Measurements from ENCODE around the gene JMJD1C. TPM values are rescaled to one million over a fixed set of nuclear protein-coding genes. Genes with fewer than 3 reads are reported as not detected.

JMJD1C gene
- total and polyA plus RNA-seq, 11 donors = 20.3 to 54.6 (median 34.1) TPM

GRCh38 chr10:63368365-63368764, 97.4 kb downstream of the JMJD1C start:
- DNase-seq = no peak
- 94 to 96% (median 96%) methylated on average over 4 of the region's 4 CpGs for WGBS, 4 donors
- intact Hi-C loops (cut with DNase I) = loop anchor here in 1 of 10 donors (10.0 kb wide), 1 partner anchor 346 kb away; no protein-coding TSS in a partner anchor

GRCh38 chr10:63366933-63367332, 98.8 kb downstream of the JMJD1C start:
- intact Hi-C loops (cut with DNase I) = loop anchor here in 1 of 10 donors (10.0 kb wide), 1 partner anchor 348 kb away; no protein-coding TSS in a partner anchor
- Histone ChIP-seq H3K36me3 (peaks cover 0 to 3% (median 0%) of the 10 kb centered on the region in 9 donors), H3K27me3 (no peaks in the 10 kb centered on the region), H3K4me1 (peaks cover 0 to 21% (median 0%) of the 10 kb centered on the region in 12 donors), H3K4me3 (no peak overlapping the region), H3K27ac (no peak overlapping the region), H3K9me3 (no peaks in the 10 kb centered on the region)
- DNase-seq (no peak), ATAC-seq (no peak)
- TF ChIP-seq CTCF (IDR thresholded peaks at IDR 0.05) = no peak
- no peak for TF ChIP-seq POLR2A (IDR thresholded peaks at IDR 0.05)
- 92 to 100% (median 100%) methylated on average over 1 of the region's 1 CpG for WGBS, 4 donors

More at GRCh38 chr10:63368365-63368764, 97.4 kb downstream of the JMJD1C start:
- Histone ChIP-seq H3K27ac (no peak overlapping the region), H3K36me3 (peaks cover 0 to 3% (median 0%) of the 10 kb centered on the region in 9 donors), H3K4me1 (peaks cover 0 to 20% (median 0%) of the 10 kb centered on the region in 12 donors), H3K9me3 (no peaks in the 10 kb centered on the region), H3K27me3 (no peaks in the 10 kb centered on the region), H3K4me3 (no peak overlapping the region)
- TF ChIP-seq CTCF (IDR thresholded peaks at IDR 0.05) (no peak), POLR2A (IDR thresholded peaks at IDR 0.05) (no peak)
- ATAC-seq = no peak

- intact Hi-C loops (cut with DNase I) = loop anchor here in 1 of 10 donors (10.0 kb wide), 1 partner anchor 349 kb away; no protein-coding TSS in a partner anchor
- H3K9me3 ChIP-seq = no peaks in the 10 kb centered on the region
- no peak for TF ChIP-seq CTCF (IDR thresholded peaks at IDR 0.05)
- no peak for TF ChIP-seq POLR2A (IDR thresholded peaks at IDR 0.05)
- H3K4me3 ChIP-seq = no peak overlapping the region
- 98 to 100% (median 100%) methylated on average over 2 of the region's 2 CpGs for WGBS, 4 donors
- no peak overlapping the region for H3K27ac ChIP-seq
- no peaks in the 10 kb centered on the region for H3K27me3 ChIP-seq
- peaks cover 0 to 25% (median 0%) of the 10 kb centered on the region in 12 donors for H3K4me1 ChIP-seq
- ATAC-seq = no peak
- H3K36me3 ChIP-seq = peaks cover 0 to 3% (median 0%) of the 10 kb centered on the region in 9 donors
- DNase-seq = no peak
Measured at GRCh38 chr10:63365976-63366765, 99.6 kb downstream of the JMJD1C start.

GRCh38 chr10:63364918-63365317, 100.9 kb downstream of the JMJD1C start:
- Histone ChIP-seq H3K4me1 (peaks cover 0 to 22% (median 2%) of the 10 kb centered on the region in 12 donors), H3K4me3 (no peak overlapping the region), H3K27me3 (no peaks in the 10 kb centered on the region), H3K36me3 (peaks cover 0 to 3% (median 0%) of the 10 kb centered on the region in 9 donors), H3K27ac (no peak overlapping the region), H3K9me3 (no peaks in the 10 kb centered on the region)
- DNase-seq = no peak
- intact Hi-C loops (cut with DNase I) = loop anchor here in 1 of 10 donors (10.0 kb wide), 1 partner anchor 350 kb away; no protein-coding TSS in a partner anchor
- no peak for ATAC-seq
- TF ChIP-seq POLR2A (IDR thresholded peaks at IDR 0.05) (no peak), CTCF (IDR thresholded peaks at IDR 0.05) (no peak)
- WGBS, 4 donors = 81 to 92% (median 89%) methylated on average over 2 of the region's 2 CpGs
